Fibroblast of pulmonary artery (primary cell): ENCODE measurements around the gene GSS.

Source experiments
- DNase-seq: peaks from one replicate; pipeline ENCODE4 v3.0.0-alpha.2; 2010; ENCODE audit warnings: low read depth
- H3K4me3 ChIP-seq: replicated peaks from 2 replicates; pipeline ENCODE4 v1.5.1; 2011; ENCODE audit warnings: low read depth, mild to moderate bottlenecking, control low read depth, low read length, moderate library complexity
- CTCF ChIP-seq: IDR thresholded peaks from 2 replicates; pipeline ENCODE4 v1.5.1; 2011; ENCODE audit warnings: mild to moderate bottlenecking, control low read depth, low read length, inconsistent platforms; ENCODE audit errors: missing control alignments

The GSS gene

GRCh38 chr20:34947336-34947735, 8.3 kb downstream of the GSS start:
- H3K4me3 ChIP-seq = no peak overlapping the region
- no peak for TF ChIP-seq CTCF
- DNase-seq = no peak

- TF ChIP-seq CTCF = no peak
- no peak for DNase-seq
- no peak overlapping the region for H3K4me3 ChIP-seq
Observed at GRCh38 chr20:34946661-34947060, 8.9 kb downstream of the GSS start.

GRCh38 chr20:34945315-34946077, 10.1 kb downstream of the GSS start:
- no peak overlapping the region for H3K4me3 ChIP-seq
- TF ChIP-seq CTCF = no peak
- DNase-seq = no peak

GRCh38 chr20:34943808-34944567, 11.6 kb downstream of the GSS start:
- peak; percentile 14 for DNase-seq
- TF ChIP-seq CTCF = no peak
- H3K4me3 ChIP-seq = no peak overlapping the region

- no peak for TF ChIP-seq CTCF
- DNase-seq = no peak
- no peak overlapping the region for H3K4me3 ChIP-seq
Observed at GRCh38 chr20:34942301-34942700, 13.3 kb downstream of the GSS start.

- TF ChIP-seq CTCF = no peak
- DNase-seq = peak; percentile 37
- no peak overlapping the region for H3K4me3 ChIP-seq
Observed at GRCh38 chr20:34941226-34941625, 14.4 kb downstream of the GSS start.

- TF ChIP-seq CTCF = no peak
- DNase-seq = no peak
- H3K4me3 ChIP-seq = no peak overlapping the region
Observed at GRCh38 chr20:34940081-34940481, 15.5 kb downstream of the GSS start.
